H1 (cell line): ENCODE results near the gene KLHL9. TPM values are rescaled to one million over a fixed set of nuclear protein-coding genes. Genes with fewer than 3 reads are reported as not detected.

Experiments
- ATF2 ChIP-seq: IDR thresholded peaks from 2 replicates; pipeline ENCODE4 v1.6.1; 2012; ENCODE audit warnings: low read length, inconsistent platforms
- polyA plus RNA-seq, 7 experiments: library from polyadenylated mRNA; depleted of rRNA in 3 of 7; stranded (reverse) in 5 of 7; unstranded in 2 of 7; fragments of >200 nt in 5 of 7; fragments of 200-250 nt in 2 of 7; gene quantifications; 1 replicate in 5 of 7; 2 replicates in 1 of 7; 4 replicates in 1 of 7; pipeline versions ENCODE4 v1.2.1 to v1.2.3, GENCODE V29; 2011 to 2013; ENCODE audit warnings: missing spikeins in 2 of 7, mixed read lengths in 2 of 7
- total RNA-seq: library from RNA; stranded (reverse); fragmentation: NEBNext Ultra II Directional; extraction: Animal tissue kit (Norgen Biotek cat#: 25700); gene quantifications from 2 replicates; pipeline ENCODE4 v1.2.1, GENCODE V29; 2021

Gene KLHL9
- total and polyA plus RNA-seq, 2 of the 8 experiments (the other 6 are each of a cell fraction or from before 2014, with no cell fraction given) = 4.9 to 15.7 TPM

DNA sequence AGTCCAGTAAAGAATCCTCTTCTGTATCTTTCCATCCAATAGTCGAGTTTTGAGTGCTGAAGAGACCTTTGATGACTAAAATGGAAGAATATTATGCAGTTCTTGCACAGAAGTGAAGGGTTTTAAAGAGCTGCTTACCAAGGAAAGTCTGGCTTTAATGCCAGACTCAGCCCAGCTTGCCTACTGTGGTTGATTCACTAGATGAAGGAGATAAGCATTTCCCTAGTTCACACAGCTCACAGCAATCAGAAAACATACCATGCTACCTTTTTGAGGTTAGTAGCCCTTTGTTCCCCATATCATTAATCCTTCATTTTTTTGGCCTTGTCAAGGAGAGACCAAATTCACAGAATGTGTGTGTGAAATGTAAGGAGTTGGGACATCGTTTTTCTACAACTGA lies 45.4 kb downstream of the KLHL9 start (continued):
- no peak for TF ChIP-seq ATF2
- TF ChIP-seq, all 59 proteins: peak for 0
